Left kidney (tissue), 8 donors: Measurements from ENCODE around the gene CTR9. TPM values are rescaled to one million over a fixed set of nuclear protein-coding genes. Genes with fewer than 3 reads are reported as not detected.

ENCODE experiments used
- DNase-seq: peaks from one replicate; pipeline ENCODE4 v3.0.0-alpha.2; 2013
- long read RNA-seq, 8 donors: transcript quantifications; one replicate each; lab custom pipeline, GENCODE V29; 2026
- polyA plus RNA-seq: library from polyadenylated mRNA; unstranded; fragments of 120-200 nt; gene quantifications from one replicate; pipeline ENCODE4 v1.2.1, GENCODE V29; 2013; ENCODE audit not compliant: insufficient read length

CTR9 gene
- polyA plus RNA-seq, result 69.5 TPM
- long read RNA-seq, donor 1, full-length matches to known transcripts, result 2 of 518 reads
- long read RNA-seq, donor 1, partial matches to known transcripts, result 488 of 518 reads
- long read RNA-seq, donor 1, other reads (novel, unspliced or antisense), result 28 of 518 reads
- long read RNA-seq, donor 2, full-length matches to known transcripts, result 3 of 20 reads
- long read RNA-seq, donor 2, partial matches to known transcripts, result 17 of 20 reads
- long read RNA-seq, donor 2, other reads (novel, unspliced or antisense), result 0 of 20 reads
- long read RNA-seq, donor 3, partial matches to known transcripts, result 302 of 316 reads
- long read RNA-seq, donor 3, other reads (novel, unspliced or antisense), result 14 of 316 reads
- long read RNA-seq, donor 4, result 0 reads
- long read RNA-seq, donor 5, full-length matches to known transcripts, result 3 of 1,618 reads
- long read RNA-seq, donor 5, partial matches to known transcripts, result 1,533 of 1,618 reads
- long read RNA-seq, donor 5, other reads (novel, unspliced or antisense), result 82 of 1,618 reads
- long read RNA-seq, donor 6, partial matches to known transcripts, result 362 of 499 reads
- long read RNA-seq, donor 6, other reads (novel, unspliced or antisense), result 136 of 499 reads
- long read RNA-seq, donor 7, full-length matches to known transcripts, result 1 of 1,669 reads
- long read RNA-seq, donor 7, partial matches to known transcripts, result 1,612 of 1,669 reads
- long read RNA-seq, donor 7, other reads (novel, unspliced or antisense), result 56 of 1,669 reads
- long read RNA-seq, donor 8, full-length matches to known transcripts, result 1 of 180 reads
- long read RNA-seq, donor 8, partial matches to known transcripts, result 125 of 180 reads
- long read RNA-seq, donor 8, other reads (novel, unspliced or antisense), result 54 of 180 reads

GRCh38 chr11:10750838-10751580 lies at the start of gene CTR9:
TSS of gene CTR9 (plus strand) at chr11:10751246. CDS start at chr11:10751413, 167 bp downstream.
- peak; percentile 91 for DNase-seq

GRCh38 chr11:10701982-10702381 lies 49.1 kb upstream of the CTR9 start:
- DNase-seq, result no peak

DNA sequence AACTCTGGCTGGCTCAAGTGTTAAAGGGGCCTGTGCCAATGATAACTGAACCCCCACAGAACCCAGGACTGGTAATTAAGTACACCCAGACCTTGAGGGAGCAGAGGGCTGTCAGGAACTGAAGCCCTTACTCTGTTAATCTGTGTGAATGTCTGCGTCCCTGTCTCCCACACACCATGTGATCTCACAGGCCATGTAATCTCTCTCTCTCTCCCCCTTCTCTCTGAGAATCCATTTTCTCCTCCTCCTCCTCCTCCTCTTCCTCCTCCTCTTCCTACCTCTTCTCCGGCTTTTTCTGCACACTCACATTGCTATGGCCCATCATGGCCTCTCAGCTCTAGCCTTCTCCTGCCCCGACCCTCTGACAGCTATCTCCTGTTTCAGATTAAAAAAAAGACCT lies 42.9 kb upstream of the CTR9 start:
- no peak for DNase-seq

DNA sequence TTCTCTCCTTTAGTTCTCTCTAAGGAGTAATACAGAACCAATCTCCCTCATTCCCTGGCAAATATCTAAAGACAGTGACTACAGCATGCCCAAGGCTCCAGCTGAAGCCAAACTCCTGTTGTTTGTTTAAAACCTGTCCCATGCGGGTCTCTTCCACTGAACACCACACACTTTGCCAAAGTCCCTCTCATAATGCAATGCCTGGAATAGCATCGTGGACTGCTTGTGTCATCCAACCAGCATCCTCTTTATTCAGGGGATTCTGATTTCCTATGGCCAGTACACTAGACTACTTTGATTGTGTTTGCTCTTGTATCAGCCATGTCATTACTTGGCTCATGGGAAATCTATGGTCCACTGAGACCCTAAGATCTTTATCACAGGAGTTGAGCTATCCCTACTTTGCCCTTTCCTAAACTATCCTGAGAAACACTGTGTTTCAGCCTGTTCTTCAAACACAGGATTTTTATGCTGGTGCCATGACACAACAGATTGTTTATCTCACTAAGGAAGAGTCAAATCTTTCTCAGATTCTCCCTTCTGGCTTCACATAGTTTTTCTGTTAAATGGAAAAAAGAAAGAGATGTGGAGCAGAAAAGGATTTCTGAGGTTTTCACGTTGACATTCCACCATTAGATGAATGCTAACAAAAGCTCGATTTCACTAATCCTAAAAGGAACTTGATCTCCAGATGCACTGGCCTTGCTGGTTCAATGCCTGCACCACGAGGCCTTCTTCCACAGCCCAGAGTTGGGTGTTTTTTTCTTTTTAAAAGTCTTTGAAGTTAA lies 41.6 kb upstream of the CTR9 start:
- no peak for DNase-seq

DNA sequence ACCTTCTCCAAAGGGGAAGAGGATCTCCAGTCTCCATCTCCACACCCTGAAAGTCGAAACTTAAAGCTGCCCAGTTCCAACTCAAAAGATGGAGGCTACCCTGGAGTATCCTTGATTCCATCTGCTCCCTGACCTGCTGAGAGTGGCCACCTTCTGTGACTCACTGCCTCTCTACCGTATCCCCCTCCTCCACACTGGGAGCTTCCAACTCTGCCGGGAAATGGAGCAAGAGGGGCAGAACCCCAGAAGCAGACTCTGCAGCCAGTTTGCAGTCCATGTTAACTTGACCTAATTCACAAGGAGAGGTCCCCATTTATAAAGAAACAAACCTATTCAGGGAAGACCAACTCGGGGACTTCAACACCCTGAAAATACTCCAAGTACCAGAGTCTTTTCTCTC lies 35.5 kb upstream of the CTR9 start:
- no peak for DNase-seq

DNA sequence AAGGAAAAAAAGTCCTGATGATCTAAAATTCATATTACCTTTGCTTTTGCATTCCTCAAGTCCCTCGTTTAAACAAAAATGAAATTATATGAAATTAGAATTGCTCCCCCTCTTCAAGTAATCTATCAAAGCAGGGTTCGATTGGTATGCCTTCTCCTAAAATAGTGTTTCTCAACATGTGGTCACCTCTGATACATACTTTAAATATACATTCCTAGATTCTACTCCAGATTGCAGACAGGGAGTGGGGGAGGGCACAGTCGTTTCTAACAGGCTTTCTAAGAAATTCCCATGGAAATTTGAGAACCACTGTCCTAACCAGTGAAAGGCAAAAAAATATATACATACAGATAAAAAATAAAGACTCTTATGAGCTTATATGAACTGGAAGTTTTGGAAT lies 34.9 kb upstream of the CTR9 start:
- no peak for DNase-seq

DNA sequence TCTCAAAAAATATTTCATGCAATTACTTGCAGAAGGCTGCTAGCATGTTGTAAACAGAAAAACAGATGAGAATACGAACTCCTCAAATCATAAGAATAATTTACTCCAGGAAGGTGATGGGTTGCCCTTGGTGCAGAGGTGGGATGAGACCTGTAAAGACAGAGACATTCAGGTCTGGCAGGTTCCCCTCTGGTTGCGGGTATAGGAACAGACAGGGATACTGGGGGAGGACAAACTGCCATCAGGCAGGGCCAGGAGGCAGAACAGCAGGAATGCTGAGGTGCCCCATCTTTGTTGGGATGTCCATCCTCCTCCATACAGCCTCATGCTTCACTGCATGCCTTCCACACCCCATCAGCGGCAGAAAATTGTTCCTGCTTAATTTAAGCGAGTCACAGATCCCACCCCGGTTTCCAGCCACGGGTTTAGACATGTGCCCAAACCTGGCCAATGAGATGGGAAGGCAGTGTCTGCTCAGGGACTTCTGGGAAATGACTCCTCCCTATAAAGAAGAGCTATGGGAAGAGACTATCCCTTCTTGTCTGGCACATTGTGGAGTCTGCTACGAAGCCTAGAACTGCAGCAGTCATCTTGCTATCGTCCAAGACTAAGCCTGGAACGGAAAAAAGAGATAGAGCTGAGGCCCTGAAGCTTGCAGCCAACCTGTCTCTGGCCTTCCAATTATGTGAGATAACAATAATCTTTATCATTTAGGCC lies 34.3 kb upstream of the CTR9 start:
- DNase-seq, result no peak

- DNase-seq, result no peak
Observed at GRCh38 chr11:10719616-10720015, 31.4 kb upstream of the CTR9 start.

- DNase-seq, result no peak
Observed at GRCh38 chr11:10720881-10721376, 30.1 kb upstream of the CTR9 start.

- no peak for DNase-seq
Observed at GRCh38 chr11:10722307-10722706, 28.7 kb upstream of the CTR9 start.

GRCh38 chr11:10725114-10725906 lies 25.7 kb upstream of the CTR9 start:
- DNase-seq, result no peak

GRCh38 chr11:10725907-10726253 lies 25.2 kb upstream of the CTR9 start:
- DNase-seq, result no peak

- DNase-seq, result no peak
Observed at GRCh38 chr11:10727146-10727851, 23.7 kb upstream of the CTR9 start.

GRCh38 chr11:10728154-10728553 lies 22.9 kb upstream of the CTR9 start:
- no peak for DNase-seq

DNA sequence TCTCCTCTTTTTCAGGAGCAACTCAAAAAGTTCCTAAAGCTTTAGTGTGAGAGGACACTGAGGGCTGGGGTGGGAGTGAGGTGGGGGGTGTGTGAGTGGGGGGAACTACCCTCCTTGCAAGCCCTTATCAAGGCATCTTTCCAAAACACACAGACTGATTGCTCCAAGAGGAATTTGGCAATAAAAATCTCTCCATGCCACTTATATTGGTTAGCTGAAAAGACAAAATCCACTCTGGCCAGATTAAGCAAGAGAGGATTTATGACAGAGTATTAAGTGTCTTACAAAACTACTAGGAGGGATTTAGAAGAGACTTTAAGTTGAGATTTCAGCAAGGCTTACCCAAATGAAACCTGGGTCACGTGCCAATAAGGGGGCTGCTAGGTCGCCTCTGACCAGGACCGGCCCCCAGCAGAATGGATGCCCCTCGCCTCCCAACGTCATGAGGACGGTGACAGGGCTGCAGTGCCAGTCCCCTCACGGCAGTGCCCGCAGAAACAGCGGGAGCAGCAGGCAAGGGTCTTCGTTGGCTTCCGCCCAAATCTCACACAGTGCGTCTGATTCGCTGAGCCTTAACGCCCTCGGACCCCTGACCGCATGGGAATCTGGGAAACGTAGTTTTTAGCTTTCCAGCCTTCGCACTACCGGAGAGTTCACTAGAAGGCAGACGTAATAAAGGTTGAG lies 22.1 kb upstream of the CTR9 start:
- peak; percentile 67 for DNase-seq

GRCh38 chr11:10730151-10730550 lies 20.9 kb upstream of the CTR9 start:
- DNase-seq, result no peak

DNA sequence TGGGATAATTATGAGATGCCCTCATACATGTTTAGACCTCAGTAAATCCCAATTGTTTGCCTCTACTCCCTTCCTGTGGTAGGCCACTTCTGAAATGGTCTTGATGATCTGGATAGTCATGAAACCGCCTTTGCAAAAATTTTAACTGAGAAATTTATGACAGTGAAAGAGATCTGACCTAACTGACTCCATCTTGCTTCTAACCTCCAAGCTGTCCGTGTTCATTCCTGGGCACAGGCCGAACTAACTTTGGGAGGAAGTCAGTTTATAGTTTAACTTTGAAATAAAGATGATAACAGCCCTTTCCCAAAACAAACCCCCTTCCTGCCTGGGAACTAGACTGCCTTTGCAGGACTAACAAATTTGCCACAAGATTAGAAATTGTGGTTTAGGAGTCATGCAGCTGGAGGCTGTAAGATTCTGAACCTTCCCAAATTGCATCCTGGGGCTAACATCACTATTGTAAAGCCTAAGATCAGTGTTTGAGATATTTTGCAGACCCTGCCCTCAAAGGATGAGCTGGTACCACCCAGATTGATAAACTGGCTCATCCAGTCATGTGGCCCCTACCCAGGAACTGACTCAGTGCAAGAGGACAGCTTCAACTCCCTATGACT lies 19.9 kb upstream of the CTR9 start:
- no peak for DNase-seq
